Measurements from ENCODE around the gene SH3BGRL.

DNA sequence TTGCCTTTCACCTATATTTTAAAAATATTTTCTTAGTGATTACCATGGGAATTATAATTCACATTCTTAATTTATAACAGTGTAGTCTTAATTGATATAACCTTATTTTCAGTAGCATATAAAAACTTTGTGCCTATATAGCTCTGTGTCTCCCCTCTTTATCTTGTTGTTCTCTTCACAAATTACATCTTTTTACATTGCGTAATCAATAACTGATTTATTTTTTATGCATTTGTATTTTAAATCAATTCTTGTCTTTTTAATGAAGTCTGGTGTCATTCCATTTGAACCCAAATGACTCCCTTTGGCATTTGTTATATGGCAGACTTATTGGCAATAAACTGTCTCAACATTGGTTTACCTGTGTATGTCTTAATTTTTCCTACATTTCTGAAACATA is 137.0 kb downstream of the SH3BGRL start:
- TF ChIP-seq, protein P1, sequence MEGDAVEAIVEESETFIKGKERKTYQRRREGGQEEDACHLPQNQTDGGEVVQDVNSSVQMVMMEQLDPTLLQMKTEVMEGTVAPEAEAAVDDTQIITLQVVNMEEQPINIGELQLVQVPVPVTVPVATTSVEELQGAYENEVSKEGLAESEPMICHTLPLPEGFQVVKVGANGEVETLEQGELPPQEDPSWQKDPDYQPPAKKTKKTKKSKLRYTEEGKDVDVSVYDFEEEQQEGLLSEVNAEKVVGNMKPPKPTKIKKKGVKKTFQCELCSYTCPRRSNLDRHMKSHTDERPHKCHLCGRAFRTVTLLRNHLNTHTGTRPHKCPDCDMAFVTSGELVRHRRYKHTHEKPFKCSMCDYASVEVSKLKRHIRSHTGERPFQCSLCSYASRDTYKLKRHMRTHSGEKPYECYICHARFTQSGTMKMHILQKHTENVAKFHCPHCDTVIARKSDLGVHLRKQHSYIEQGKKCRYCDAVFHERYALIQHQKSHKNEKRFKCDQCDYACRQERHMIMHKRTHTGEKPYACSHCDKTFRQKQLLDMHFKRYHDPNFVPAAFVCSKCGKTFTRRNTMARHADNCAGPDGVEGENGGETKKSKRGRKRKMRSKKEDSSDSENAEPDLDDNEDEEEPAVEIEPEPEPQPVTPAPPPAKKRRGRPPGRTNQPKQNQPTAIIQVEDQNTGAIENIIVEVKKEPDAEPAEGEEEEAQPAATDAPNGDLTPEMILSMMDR (IDR thresholded peaks at IDR 0.05), result no peak
- TF ChIP-seq POLR2A (IDR thresholded peaks at IDR 0.05), result no peak

Data from uterus (tissue), 2 donors.